Skin epidermis (tissue), 12 donors: ENCODE data around the gene SLC4A7.
"Not testable (repeated sequence)": the region's sequence is repeated elsewhere in the genome, so short reads cannot be mapped to it uniquely, and the experiment has no call there.

Source experiments
- H3K27ac ChIP-seq, 21 experiments: fragments of 200-600 bp; sonication (generic) in 11 of 21; one replicate each; pipeline ENCODE4 v1.5.0; 2020; ENCODE audit warnings: mild to moderate bottlenecking in 3 of 21, inconsistent platforms in 2 of 21, moderate library complexity in 2 of 21
- H3K4me3 ChIP-seq, 7 experiments: fragments of 200-600 bp; sonication (generic) in 2 of 7; one replicate each; pipeline ENCODE4 v1.5.0; 2020; ENCODE audit warnings: inconsistent platforms in 2 of 7, mild to moderate bottlenecking in 2 of 7, moderate library complexity in 1 of 7

Gene SLC4A7

DNA sequence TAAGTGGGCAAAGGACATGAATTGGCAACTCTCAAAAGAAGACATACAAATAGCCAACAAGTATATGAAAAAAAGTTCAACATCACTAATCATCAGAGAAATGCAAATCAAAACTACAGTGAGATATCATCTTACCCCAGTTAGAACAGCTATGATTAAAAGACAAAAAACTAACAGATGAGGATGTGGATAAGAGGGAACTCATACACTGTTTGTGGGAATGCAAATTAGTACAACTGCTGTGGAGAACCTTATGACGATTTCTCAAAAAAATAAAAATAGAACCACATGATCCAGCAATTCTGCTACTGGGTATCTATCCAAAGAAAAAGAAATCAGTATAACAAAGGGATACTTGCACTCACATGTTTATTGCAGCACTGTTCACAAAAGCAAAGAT, 143.7 kb downstream of the SLC4A7 start:
- Histone ChIP-seq H3K4me3 (no peak overlapping the region), H3K27ac (no peak overlapping the region)

GRCh38 chr3:27335571-27335970, 148.6 kb downstream of the SLC4A7 start:
- Histone ChIP-seq H3K27ac (no peak overlapping the region), H3K4me3 (no peak overlapping the region)

- Histone ChIP-seq H3K4me3 (no peak overlapping the region), H3K27ac (no peak overlapping the region)
These were observed 150.3 kb downstream of the SLC4A7 start for GRCh38 chr3:27333843-27334242.

- not testable (repeated sequence) for H3K27ac ChIP-seq, H3K4me3 ChIP-seq
These were observed 155.0 kb downstream of the SLC4A7 start for GRCh38 chr3:27328982-27329762.

DNA sequence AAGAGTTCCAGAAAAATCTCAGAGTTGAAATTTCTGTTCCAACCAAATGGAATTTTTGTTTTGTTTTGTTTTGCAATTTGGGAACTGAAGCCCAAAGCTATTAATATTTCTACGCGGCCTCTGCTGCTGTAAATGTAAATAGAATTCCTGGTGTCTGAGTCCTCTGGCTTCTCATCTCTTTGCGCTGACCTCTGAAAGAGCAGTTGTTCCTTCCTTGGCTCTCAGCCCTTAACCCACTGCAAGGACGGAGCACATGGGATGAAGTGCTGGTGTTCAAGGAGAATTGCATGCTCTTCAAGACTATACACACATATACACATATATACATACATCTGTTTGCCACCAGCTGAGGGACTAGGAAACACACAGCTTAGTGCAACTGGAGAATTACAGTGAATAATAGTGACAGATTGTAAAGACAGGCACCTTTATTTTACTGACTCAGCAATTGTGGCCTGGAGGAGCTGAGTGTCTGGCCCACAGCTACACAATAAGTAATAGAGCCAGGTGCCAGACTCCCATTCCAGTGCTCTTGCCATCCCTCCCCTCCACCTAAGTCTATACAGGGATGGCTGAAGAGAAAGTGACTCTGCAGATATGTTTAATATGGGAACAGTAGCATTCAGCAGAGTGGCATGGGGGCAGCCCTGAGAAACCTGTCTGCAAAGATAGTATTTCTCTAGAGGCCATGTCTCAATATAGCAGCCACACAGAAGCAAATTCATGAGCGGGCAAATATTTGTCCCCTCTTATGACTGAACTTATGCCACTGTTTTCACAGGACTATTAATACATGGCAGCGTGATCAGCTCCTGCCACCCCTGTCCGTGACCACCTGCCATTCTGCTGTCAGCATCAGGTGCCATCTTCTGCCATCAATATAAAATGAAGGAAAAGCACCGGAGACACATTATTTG, 157.3 kb downstream of the SLC4A7 start:
- no peak overlapping the region for H3K27ac ChIP-seq
- no peak overlapping the region for H3K4me3 ChIP-seq

DNA sequence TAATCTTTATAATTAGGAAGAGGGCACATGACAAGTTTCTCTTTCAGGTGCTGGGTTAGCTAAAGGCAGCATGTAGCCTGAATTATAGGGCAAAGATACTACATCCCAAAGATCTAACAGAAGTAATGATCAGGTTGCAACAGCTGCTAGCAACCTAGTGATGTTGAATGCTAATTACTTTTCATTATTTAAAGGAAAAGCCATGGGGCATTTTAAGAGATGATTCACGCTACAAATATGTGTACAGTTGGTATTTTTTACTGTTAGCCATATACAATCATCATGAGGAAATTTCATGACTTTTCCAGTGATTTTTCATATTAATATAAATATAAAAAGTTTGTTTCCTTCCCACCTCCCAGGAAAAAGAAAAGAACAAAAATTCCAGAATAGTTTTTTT, 158.0 kb downstream of the SLC4A7 start:
- H3K27ac ChIP-seq, result no peak overlapping the region
- H3K4me3 ChIP-seq, result no peak overlapping the region

- Histone ChIP-seq H3K4me3 (no peak overlapping the region), H3K27ac (no peak overlapping the region)
These were observed 158.8 kb downstream of the SLC4A7 start for GRCh38 chr3:27325419-27325818.

DNA sequence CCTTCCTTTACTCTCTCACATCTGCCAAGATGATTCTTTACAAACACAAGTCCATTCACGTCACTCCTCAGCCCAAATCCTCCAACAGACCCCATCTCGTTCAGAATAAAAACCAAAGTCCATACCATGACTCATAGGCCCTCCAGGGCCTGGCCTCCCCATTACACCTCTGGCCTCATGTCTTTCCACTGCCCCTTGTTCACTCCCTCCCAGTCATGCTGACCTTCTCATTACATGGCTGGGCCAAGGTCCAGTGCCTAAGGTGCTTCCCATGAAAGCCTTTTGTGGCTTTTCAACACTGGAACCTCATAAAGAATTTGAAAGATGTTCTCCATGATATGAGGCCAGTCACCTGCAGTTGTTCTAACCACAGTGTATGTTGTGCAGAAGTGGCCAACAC, 159.5 kb downstream of the SLC4A7 start:
- Histone ChIP-seq H3K4me3 (no peak overlapping the region), H3K27ac (no peak overlapping the region)

DNA sequence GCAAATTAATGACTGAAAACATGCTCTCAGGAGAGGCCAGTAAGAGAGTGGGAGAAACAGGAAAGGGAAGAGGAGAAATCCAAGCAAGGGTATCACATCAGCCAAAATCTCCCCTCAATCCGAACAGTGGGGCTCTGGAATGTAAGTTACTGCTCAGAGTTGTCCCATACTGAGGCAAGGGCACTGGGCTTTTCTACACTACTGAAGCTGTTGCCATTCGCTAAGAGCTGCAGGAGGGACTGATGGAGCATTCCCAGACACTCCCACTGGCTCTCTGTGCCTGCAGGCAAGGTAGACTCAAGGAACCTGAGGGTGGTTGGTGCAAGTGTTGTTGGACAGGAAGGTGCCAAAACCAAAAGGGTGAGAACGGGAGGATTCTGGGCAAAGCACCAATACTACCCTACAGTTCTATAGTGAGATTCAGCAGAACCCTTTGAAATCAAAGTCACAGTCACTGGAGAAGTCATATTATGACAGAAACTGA, 161.1 kb downstream of the SLC4A7 start:
- no peak overlapping the region for H3K27ac ChIP-seq
- H3K4me3 ChIP-seq, result no peak overlapping the region
